ENCODE data around the gene ABLIM2. TPM values are rescaled to one million over a fixed set of nuclear protein-coding genes. Genes with fewer than 3 reads are reported as not detected.
A peak's percentile ranks its signal among the peaks of the same experiment; 100 is the strongest.

The ABLIM2 gene
- total RNA-seq, 4 donors from 2014 or later: 177 to 281 (median 244) TPM

GRCh38 chr4:8157944-8158709, 486 bp downstream of the ABLIM2 start:
- in situ Hi-C loops (cut with MboI; ENCODE audit: low sequenced_read_pairs in 4 of 4): no loop called here
- Histone ChIP-seq H3K27me3 (no peaks in the 10 kb centered on the region), H3K4me3 (peak overlapping the region; percentile 80 to 93 (median 90)), H3K4me1 (peaks cover 44 to 49% of the 10 kb centered on the region in 2 donors), H3K36me3 (no peaks in the 10 kb centered on the region), H3K9me3 (no peaks in the 10 kb centered on the region), H3K27ac (peak overlapping the region; percentile 89 to 99 (median 92))
- DNase-seq: no peak
- ATAC-seq: peak; percentile 12 to 14
- TF ChIP-seq CTCF (IDR thresholded peaks at IDR 0.05 in 4 of 5, conservative IDR thresholded peaks at IDR 0.05 in 1 of 5) (no peak), POLR2A (IDR thresholded peaks at IDR 0.05) (no peak)
- intact Hi-C loops (cut with DNase I; ENCODE audit: low total_unique reads): loop anchor here (2.0 kb wide), 1 partner anchor 57 kb away; no protein-coding TSS in a partner anchor

GRCh38 chr4:8157496-8157895, 1.1 kb downstream of the ABLIM2 start:
- intact Hi-C loops (cut with DNase I; ENCODE audit: low total_unique reads): loop anchor here (2.0 kb wide), 1 partner anchor 57 kb away; no protein-coding TSS in a partner anchor
- H3K27me3 ChIP-seq: no peaks in the 10 kb centered on the region
- peak in 1 of 2 donors; percentile 69 for DNase-seq

GRCh38 chr4:8156617-8157016, 2.0 kb downstream of the ABLIM2 start:
- H3K4me1 ChIP-seq: peaks cover 52 to 53% of the 10 kb centered on the region in 2 donors
- H3K9me3 ChIP-seq: no peaks in the 10 kb centered on the region
- H3K27ac ChIP-seq: peak overlapping the region; percentile 89 to 99 (median 92)
- no peaks in the 10 kb centered on the region for H3K27me3 ChIP-seq
- in situ Hi-C loops (cut with MboI; ENCODE audit: low sequenced_read_pairs in 4 of 4): no loop called here
- TF ChIP-seq CTCF (IDR thresholded peaks at IDR 0.05 in 4 of 5, conservative IDR thresholded peaks at IDR 0.05 in 1 of 5): no peak
- peak in 1 of 2 donors; percentile 43 for TF ChIP-seq POLR2A (IDR thresholded peaks at IDR 0.05)
- DNase-seq: peak in 1 of 2 donors; percentile 60
- intact Hi-C loops (cut with DNase I; ENCODE audit: low total_unique reads): loop anchor here (2.0 kb wide), 1 partner anchor 56 kb away; no protein-coding TSS in a partner anchor
- no peaks in the 10 kb centered on the region for H3K36me3 ChIP-seq
- peak overlapping the region; percentile 80 to 93 (median 90) for H3K4me3 ChIP-seq
- peak in 1 of 2 donors; percentile 1 for ATAC-seq

More at GRCh38 chr4:8157496-8157895, 1.1 kb downstream of the ABLIM2 start:
- no peaks in the 10 kb centered on the region for H3K36me3 ChIP-seq
- ATAC-seq: peak; percentile 3
- H3K9me3 ChIP-seq: no peaks in the 10 kb centered on the region
- in situ Hi-C loops (cut with MboI; ENCODE audit: low sequenced_read_pairs in 4 of 4): no loop called here
- TF ChIP-seq CTCF (IDR thresholded peaks at IDR 0.05 in 4 of 5, conservative IDR thresholded peaks at IDR 0.05 in 1 of 5): no peak
- TF ChIP-seq POLR2A (IDR thresholded peaks at IDR 0.05): peak in 1 of 2 donors; percentile 37
- H3K4me3 ChIP-seq: peak overlapping the region; percentile 80 to 93 (median 90)
- H3K4me1 ChIP-seq: peaks cover 46 to 48% of the 10 kb centered on the region in 2 donors
- H3K27ac ChIP-seq: peak overlapping the region; percentile 89 to 99 (median 92)

- H3K27ac ChIP-seq: peak overlapping the region; percentile 89 to 99 (median 92)
- DNase-seq (peak in 1 of 2 donors; percentile 62), ATAC-seq (no peak)
- no peaks in the 10 kb centered on the region for H3K27me3 ChIP-seq
- TF ChIP-seq POLR2A (IDR thresholded peaks at IDR 0.05) (no peak), CTCF (IDR thresholded peaks at IDR 0.05 in 4 of 5, conservative IDR thresholded peaks at IDR 0.05 in 1 of 5) (peak in 1 of 5 experiments; percentile 42)
- H3K4me1 ChIP-seq: peaks cover 52 to 53% of the 10 kb centered on the region in 2 donors
- peak overlapping the region in 1 of 4 donors; percentile 80 for H3K4me3 ChIP-seq
- in situ Hi-C loops (cut with MboI; ENCODE audit: low sequenced_read_pairs in 4 of 4) (no loop called here), intact Hi-C loops (cut with DNase I; ENCODE audit: low total_unique reads) (loop anchor here (2.0 kb wide), 1 partner anchor 55 kb away; no protein-coding TSS in a partner anchor)
- no peaks in the 10 kb centered on the region for H3K9me3 ChIP-seq
- H3K36me3 ChIP-seq: no peaks in the 10 kb centered on the region
Measured at GRCh38 chr4:8155660-8156421, 2.8 kb downstream of the ABLIM2 start.

Data from gastrocnemius medialis (tissue), 4 donors.